ENCODE data around the gene RAPGEF2.

- TF ChIP-seq FOXK2 (IDR thresholded peaks at IDR 0.05) (no peak), FOXA1 (IDR thresholded peaks at IDR 0.05) (no peak), SUZ12 (IDR thresholded peaks at IDR 0.05) (no peak), ELF4 (IDR thresholded peaks at IDR 0.05) (no peak), ARNT (IDR thresholded peaks at IDR 0.05) (no peak), FOXM1 (IDR thresholded peaks at IDR 0.05; ENCODE audit: borderline replicate concordance) (no peak), SP1 (IDR thresholded peaks at IDR 0.05) (no peak), ZNF384 (IDR thresholded peaks at IDR 0.05) (no peak), NFRKB (IDR thresholded peaks at IDR 0.05) (no peak), CTBP1 (IDR thresholded peaks at IDR 0.05; ENCODE audit: borderline replicate concordance) (no peak), LEF1 (IDR thresholded peaks at IDR 0.05; ENCODE audit: borderline replicate concordance) (no peak)
Measured at GRCh38 chr4:159102622-159103383, at the start of gene RAPGEF2.
